RWPE2 (cell line): ENCODE data around the gene RPL28.
A peak's percentile ranks its signal among the peaks of the same experiment; 100 is the strongest.
"Not testable (repeated sequence)": the region's sequence is repeated elsewhere in the genome, so short reads cannot be mapped to it uniquely, and the experiment has no call there.

Experiments
- ATAC-seq: fragments of 200-7000 bp; cut with Tn5 transposase; 3 replicates; pipeline ENCODE4 v1.9.1; 2021; ENCODE audit warnings: low read depth
- DNase-seq: peaks from one replicate; pipeline ENCODE4 v3.0.0-alpha.2; 2020; ENCODE audit warnings: low spot score
- H3K27ac ChIP-seq: fragments of 450-650 bp; 2 replicates; pipeline ENCODE4 v1.5.1; 2017; ENCODE audit warnings: mild to moderate bottlenecking; ENCODE audit not compliant: poor library complexity, severe bottlenecking
- H3K27me3 ChIP-seq: fragments of 250-450 bp; sonication (Bioruptor Pico); 2 replicates; pipeline ENCODE4 v1.5.1; 2021; ENCODE audit warnings: mild to moderate bottlenecking, moderate library complexity; ENCODE audit not compliant: insufficient read depth, poor library complexity, severe bottlenecking
- H3K36me3 ChIP-seq: fragments of 250-450 bp; sonication (Bioruptor Pico); 2 replicates; pipeline ENCODE4 v1.5.1; 2020; ENCODE audit warnings: low read depth, mild to moderate bottlenecking, moderate library complexity
- H3K4me1 ChIP-seq: fragments of 250-450 bp; sonication (Bioruptor Pico); 2 replicates; pipeline ENCODE4 v1.5.1; 2021; ENCODE audit warnings: mild to moderate bottlenecking, moderate library complexity; ENCODE audit not compliant: insufficient read depth, poor library complexity, severe bottlenecking
- H3K4me3 ChIP-seq: fragments of 250-450 bp; sonication (Bioruptor Pico); 2 replicates; pipeline ENCODE4 v1.5.1; 2021; ENCODE audit warnings: mild to moderate bottlenecking, moderate library complexity; ENCODE audit not compliant: severe bottlenecking
- H3K9me3 ChIP-seq: fragments of 250-450 bp; sonication (Bioruptor Pico); 2 replicates; pipeline ENCODE4 v1.5.1; 2021; ENCODE audit warnings: mild to moderate bottlenecking, moderate library complexity; ENCODE audit not compliant: severe bottlenecking
- CTCF ChIP-seq: fragments of 450-650 bp; IDR thresholded peaks from one replicate; pipeline ENCODE4 v1.5.1; 2017; ENCODE audit warnings: mild to moderate bottlenecking, moderate library complexity; ENCODE audit not compliant: poor library complexity, severe bottlenecking

The RPL28 gene

GRCh38 chr19:55405638-55406037 is 19.9 kb downstream of the RPL28 start:
- Histone ChIP-seq H3K9me3 (no peaks in the 10 kb centered on the region), H3K36me3 (peaks cover 60% of the 10 kb centered on the region), H3K27me3 (no peaks in the 10 kb centered on the region), H3K4me1 (peaks cover 12% of the 10 kb centered on the region), H3K27ac (peak overlapping the region; percentile 80), H3K4me3 (peak overlapping the region; percentile 87)
- DNase-seq: no peak
- TF ChIP-seq CTCF: no peak
- no peak for ATAC-seq

GRCh38 chr19:55406091-55406825 is 20.5 kb downstream of the RPL28 start:
- Histone ChIP-seq H3K27me3 (no peaks in the 10 kb centered on the region), H3K36me3 (peaks cover 54% of the 10 kb centered on the region), H3K27ac (peak overlapping the region; percentile 80), H3K4me3 (peak overlapping the region; percentile 87), H3K4me1 (peaks cover 12% of the 10 kb centered on the region), H3K9me3 (no peaks in the 10 kb centered on the region)
- ATAC-seq: no peak
- TF ChIP-seq CTCF: no peak
- DNase-seq: no peak

GRCh38 chr19:55406826-55407549 is 21.3 kb downstream of the RPL28 start:
- no peak for DNase-seq
- Histone ChIP-seq H3K36me3 (peaks cover 49% of the 10 kb centered on the region), H3K4me3 (peak overlapping the region; percentile 87), H3K4me1 (peaks cover 12% of the 10 kb centered on the region), H3K9me3 (no peaks in the 10 kb centered on the region), H3K27me3 (no peaks in the 10 kb centered on the region), H3K27ac (peak overlapping the region; percentile 80)
- TF ChIP-seq CTCF: no peak
- ATAC-seq: peak; percentile 12; the same call in 1 of the 3 replicates

GRCh38 chr19:55407550-55407799 is 21.7 kb downstream of the RPL28 start, which contains the start of gene UBE2S:
Gene UBE2S (minus strand): TSS chr19:55407788. CDS start chr19:55407589, 199 bp downstream.
- DNase-seq, H3K27me3 ChIP-seq, H3K9me3 ChIP-seq: not testable (repeated sequence)
- Histone ChIP-seq H3K27ac (peak within 1 kb of the TSS; percentile 80), H3K4me3 (peak within 1 kb of the TSS; percentile 87), H3K36me3 (peaks cover 44% of the 10 kb centered on the region), H3K4me1 (peaks cover 12% of the 10 kb centered on the region)
- peak; percentile 69 for ATAC-seq

GRCh38 chr19:55407800-55408532 is 22.2 kb downstream of the RPL28 start:
- ATAC-seq (peak; percentile 94), DNase-seq (peak; percentile 96)
- peak overlapping the region; percentile 80 for H3K27ac ChIP-seq
- no peaks in the 10 kb centered on the region for H3K27me3 ChIP-seq
- no peaks in the 10 kb centered on the region for H3K9me3 ChIP-seq
- peak overlapping the region; percentile 87 for H3K4me3 ChIP-seq
- TF ChIP-seq CTCF: no peak
- peaks cover 39% of the 10 kb centered on the region for H3K36me3 ChIP-seq
- peaks cover 12% of the 10 kb centered on the region for H3K4me1 ChIP-seq
